Upper lobe of left lung (tissue), 4 donors: ENCODE measurements around the gene CAPN7.

Experiments
- CTCF ChIP-seq, 6 experiments: fragments of 450-650 bp in 4 of 6; fragments of 200-600 bp in 2 of 6; sonication (generic) in 2 of 6; IDR thresholded peaks; one replicate each; pipeline ENCODE4 v1.5.1; 2016 to 2019; ENCODE audit warnings: antibody characterized with exemption in 6 of 6
- POLR2AphosphoS5 ChIP-seq, 2 donors: sonication (generic); formaldehyde crosslinking; IDR thresholded peaks; one replicate each; pipeline ENCODE4 v1.5.1; 2017; ENCODE audit warnings: antibody characterized with exemption in 2 of 2

- TF ChIP-seq POLR2AphosphoS5 (IDR thresholded peaks at IDR 0.05) (no peak), CTCF (IDR thresholded peaks at IDR 0.05) (peak in 1 of 6 experiments; percentile 10)
Measured at GRCh38 chr3:15241341-15241740, 35.3 kb downstream of the CAPN7 start.
